ENCODE measurements around the gene PCBP1.

DNA sequence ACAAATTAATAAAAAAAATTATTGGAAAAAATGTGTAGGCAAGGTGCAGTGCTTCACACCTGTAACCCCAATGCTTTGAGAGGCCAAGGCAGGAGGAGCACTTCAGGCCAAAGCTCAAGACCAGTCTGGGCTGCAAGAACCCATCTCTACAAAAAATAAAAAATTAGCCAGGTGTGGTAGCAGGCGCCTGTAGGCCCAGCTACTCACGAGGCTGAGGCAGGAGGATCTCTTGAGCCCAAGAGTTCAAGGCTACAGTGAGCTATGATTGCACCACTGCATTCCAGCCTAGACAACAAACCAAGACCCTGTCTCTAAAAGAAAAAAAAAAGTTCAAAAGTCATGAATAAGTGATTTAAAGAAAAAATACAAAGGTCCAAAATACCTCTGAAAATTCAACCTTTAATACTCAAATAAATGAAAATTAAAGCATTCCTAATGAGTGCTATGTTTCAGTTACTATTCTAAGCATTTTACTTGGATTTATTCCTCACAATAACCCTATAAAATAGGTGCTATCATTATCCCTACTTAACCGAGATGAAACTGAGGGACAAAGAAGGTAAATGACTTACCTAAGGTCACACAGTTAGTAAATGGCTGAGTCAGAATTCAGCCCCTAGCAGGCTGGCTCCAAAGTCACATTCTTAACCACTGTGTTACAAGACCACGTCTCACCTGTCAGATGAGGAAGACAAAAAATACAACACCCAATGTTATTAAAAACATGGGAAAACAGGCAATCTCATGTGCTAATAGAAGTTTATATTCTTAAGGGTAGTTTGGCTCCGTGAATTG, 36.4 kb upstream of the PCBP1 start:
- TF ChIP-seq POU2F2 (IDR thresholded peaks at IDR 0.05; ENCODE audit: low read depth, low read length) (no peak), POLR2A (IDR thresholded peaks at IDR 0.05; ENCODE audit: low read depth, low read length) (no peak), POLR2AphosphoS5 (IDR thresholded peaks at IDR 0.05; ENCODE audit: low read depth, low read length) (no peak), TAF1 (IDR thresholded peaks at IDR 0.05; ENCODE audit: low read depth, low read length) (no peak), SPI1 (IDR thresholded peaks at IDR 0.05; ENCODE audit: low read depth, low read length) (no peak), PAX5 (IDR thresholded peaks at IDR 0.05; ENCODE audit: insufficient read depth, low read length, severe bottlenecking) (no peak)
